ENCODE measurements around the gene LDLRAD3. TPM values are rescaled to one million over a fixed set of nuclear protein-coding genes. Genes with fewer than 3 reads are reported as not detected.

The LDLRAD3 gene
- total and polyA plus RNA-seq, 8 donors: 2.5 to 6.8 (median 5.6) TPM

GRCh38 chr11:35969089-35970042 is 25.5 kb downstream of the LDLRAD3 start:
- Histone ChIP-seq H3K27ac (no peak overlapping the region), H3K4me3 (no peak overlapping the region), H3K36me3 (no peaks in the 10 kb centered on the region), H3K27me3 (no peaks in the 10 kb centered on the region), H3K4me1 (peaks cover 0 to 4% (median 4%) of the 10 kb centered on the region in 3 donors), H3K9me3 (no peaks in the 10 kb centered on the region)
- peak in 3 of 4 donors; percentile 21 to 71 (median 41) for ATAC-seq
- no peak for FAIRE-seq
- TF ChIP-seq, protein P1, sequence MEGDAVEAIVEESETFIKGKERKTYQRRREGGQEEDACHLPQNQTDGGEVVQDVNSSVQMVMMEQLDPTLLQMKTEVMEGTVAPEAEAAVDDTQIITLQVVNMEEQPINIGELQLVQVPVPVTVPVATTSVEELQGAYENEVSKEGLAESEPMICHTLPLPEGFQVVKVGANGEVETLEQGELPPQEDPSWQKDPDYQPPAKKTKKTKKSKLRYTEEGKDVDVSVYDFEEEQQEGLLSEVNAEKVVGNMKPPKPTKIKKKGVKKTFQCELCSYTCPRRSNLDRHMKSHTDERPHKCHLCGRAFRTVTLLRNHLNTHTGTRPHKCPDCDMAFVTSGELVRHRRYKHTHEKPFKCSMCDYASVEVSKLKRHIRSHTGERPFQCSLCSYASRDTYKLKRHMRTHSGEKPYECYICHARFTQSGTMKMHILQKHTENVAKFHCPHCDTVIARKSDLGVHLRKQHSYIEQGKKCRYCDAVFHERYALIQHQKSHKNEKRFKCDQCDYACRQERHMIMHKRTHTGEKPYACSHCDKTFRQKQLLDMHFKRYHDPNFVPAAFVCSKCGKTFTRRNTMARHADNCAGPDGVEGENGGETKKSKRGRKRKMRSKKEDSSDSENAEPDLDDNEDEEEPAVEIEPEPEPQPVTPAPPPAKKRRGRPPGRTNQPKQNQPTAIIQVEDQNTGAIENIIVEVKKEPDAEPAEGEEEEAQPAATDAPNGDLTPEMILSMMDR (IDR thresholded peaks at IDR 0.05): no peak
- peak in 2 of 6 donors; percentile 28 to 34 for DNase-seq
- intact Hi-C loops (cut with DNase I): no loop called here
- 57 to 66% methylated on average over 10 of the region's 10 CpGs for WGBS, 2 donors

DNA sequence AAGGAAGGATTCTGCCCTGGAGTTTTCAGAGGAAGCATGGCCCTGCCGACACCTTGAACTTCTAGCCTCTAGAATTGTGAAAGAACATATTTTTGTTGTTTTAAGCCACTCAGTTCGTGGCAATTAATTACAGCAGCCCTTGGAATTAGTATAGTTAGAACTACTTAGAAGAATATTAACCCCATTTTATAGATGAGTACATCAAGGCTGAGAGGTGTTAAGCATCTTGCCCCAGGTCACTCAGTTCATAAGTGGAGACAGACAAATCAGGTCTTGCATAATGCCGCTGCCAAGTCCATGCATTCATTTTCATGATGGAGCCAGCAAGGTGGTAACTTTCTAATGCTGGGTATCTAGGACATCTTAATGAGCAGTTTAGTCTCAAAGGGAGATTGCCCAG is 26.6 kb downstream of the LDLRAD3 start:
- no peak overlapping the region for H3K27ac ChIP-seq
- H3K4me1 ChIP-seq: peaks cover 0 to 4% (median 4%) of the 10 kb centered on the region in 3 donors
- H3K36me3 ChIP-seq: no peaks in the 10 kb centered on the region
- intact Hi-C loops (cut with DNase I): no loop called here
- WGBS, 2 donors: 94% methylated on average over 3 of the region's 3 CpGs
- TF ChIP-seq, protein P1 (IDR thresholded peaks at IDR 0.05): no peak
- no peak for ATAC-seq
- DNase-seq: no peak
- H3K4me3 ChIP-seq: no peak overlapping the region
- H3K27me3 ChIP-seq: no peaks in the 10 kb centered on the region
- no peak for FAIRE-seq
- no peaks in the 10 kb centered on the region for H3K9me3 ChIP-seq

DNA sequence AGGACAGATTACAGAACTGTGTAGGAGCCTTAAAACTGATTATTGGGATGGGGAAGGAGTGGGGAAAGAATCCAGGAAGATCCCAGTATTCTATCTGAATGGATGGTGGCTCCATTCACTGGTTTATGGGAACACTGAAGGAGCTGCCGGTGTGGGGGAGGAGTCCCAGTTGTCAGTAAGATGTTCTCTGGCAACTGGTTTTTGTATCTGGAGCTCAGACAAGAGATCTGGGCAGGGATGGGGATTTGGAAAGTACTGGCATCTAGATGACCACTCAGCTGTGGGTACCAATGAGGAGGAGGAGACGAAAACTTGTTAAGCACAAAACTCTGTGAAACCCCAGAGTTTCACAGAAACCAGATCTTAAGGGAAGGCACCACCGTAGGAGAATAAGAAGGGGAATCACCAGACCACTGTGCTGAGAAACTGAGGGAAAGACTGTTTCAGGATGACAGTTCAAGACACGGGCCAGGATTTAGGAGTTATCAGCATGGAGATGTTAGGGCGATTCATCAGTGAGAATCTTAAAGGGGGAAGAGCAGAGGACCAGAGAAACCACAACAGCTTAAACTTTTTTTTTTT is 28.1 kb downstream of the LDLRAD3 start:
- TF ChIP-seq, protein P1 (IDR thresholded peaks at IDR 0.05): no peak
- Histone ChIP-seq H3K27ac (no peak overlapping the region), H3K36me3 (no peaks in the 10 kb centered on the region), H3K9me3 (no peaks in the 10 kb centered on the region), H3K4me3 (no peak overlapping the region), H3K27me3 (no peaks in the 10 kb centered on the region), H3K4me1 (peaks cover 0 to 4% (median 4%) of the 10 kb centered on the region in 3 donors)
- FAIRE-seq (no peak), ATAC-seq (no peak), DNase-seq (no peak)
- intact Hi-C loops (cut with DNase I): no loop called here
- 90 to 95% methylated on average over 5 of the region's 5 CpGs for WGBS, 2 donors

DNA sequence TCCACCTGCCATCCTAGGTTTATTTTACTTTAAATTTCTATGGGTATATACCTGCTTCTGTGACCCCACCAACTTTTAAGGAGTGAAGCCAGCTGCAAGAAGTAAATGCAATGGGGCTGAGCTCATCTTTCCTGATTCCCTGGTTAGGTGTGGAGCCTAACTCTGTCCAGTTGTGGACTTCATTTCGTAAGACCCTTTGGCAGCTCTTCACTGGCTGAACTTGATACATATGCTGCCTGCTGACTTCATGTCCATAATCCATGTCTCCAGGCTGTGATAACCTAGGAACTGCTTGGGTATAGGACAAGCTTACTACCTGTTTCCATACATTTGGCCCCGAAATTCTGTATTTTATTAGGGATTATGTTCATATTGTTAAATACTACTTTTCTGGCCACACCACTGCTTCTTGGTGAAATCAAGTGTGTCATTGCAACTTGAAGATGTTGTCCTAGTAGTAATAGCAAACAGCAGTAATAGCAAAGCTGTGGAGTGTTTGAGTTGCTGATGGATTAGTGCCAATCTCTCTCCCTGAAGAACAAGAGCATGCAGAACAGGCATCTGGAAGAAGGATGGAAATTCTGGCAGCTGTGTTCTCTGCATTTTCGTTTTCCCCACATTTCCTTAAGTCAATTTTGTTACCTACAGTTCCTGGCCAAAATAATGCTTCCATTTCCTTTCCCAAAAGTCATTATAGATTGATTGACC is 31.2 kb downstream of the LDLRAD3 start:
- TF ChIP-seq, protein P1 (IDR thresholded peaks at IDR 0.05): no peak
- DNase-seq (no peak), ATAC-seq (no peak), FAIRE-seq (no peak)
- Histone ChIP-seq H3K36me3 (no peaks in the 10 kb centered on the region), H3K4me3 (no peak overlapping the region), H3K9me3 (no peaks in the 10 kb centered on the region), H3K27me3 (no peaks in the 10 kb centered on the region), H3K27ac (no peak overlapping the region), H3K4me1 (no peaks in the 10 kb centered on the region)
- 78 to 83% methylated on average over 3 of the region's 3 CpGs for WGBS, 2 donors
- intact Hi-C loops (cut with DNase I): no loop called here

Data from pancreas (tissue), 10 donors.